H9 (cell line): Measurements from ENCODE around the gene OSM. TPM values are rescaled to one million over a fixed set of nuclear protein-coding genes. Genes with fewer than 3 reads are reported as not detected.

Source experiments
- DNase-seq: peaks from one replicate; pipeline ENCODE4 v3.0.0-alpha.2; 2017
- H2AFZ ChIP-seq: one replicate; pipeline ENCODE4 v1.6.1; 2013; ENCODE audit warnings: mild to moderate bottlenecking, low read length, control low read depth, moderate library complexity
- H2AK5ac ChIP-seq: 2 replicates; pipeline ENCODE4 v1.6.1; 2013; ENCODE audit warnings: low read length, control low read depth, mixed read lengths; ENCODE audit not compliant: insufficient read length
- H2BK120ac ChIP-seq: one replicate; pipeline ENCODE4 v1.6.1; 2013; ENCODE audit warnings: low read depth, mild to moderate bottlenecking, low read length, control low read depth, inconsistent platforms; ENCODE audit not compliant: poor library complexity, severe bottlenecking
- H2BK12ac ChIP-seq: 2 replicates; pipeline ENCODE4 v1.6.1; 2013; ENCODE audit warnings: low read length, control low read depth, mixed read lengths, low read depth; ENCODE audit not compliant: insufficient read length
- H2BK15ac ChIP-seq: 2 replicates; pipeline ENCODE4 v1.6.1; 2013; ENCODE audit warnings: low read depth, low read length, control low read depth
- H2BK20ac ChIP-seq: one replicate; pipeline ENCODE4 v1.6.1; 2013; ENCODE audit warnings: low read depth, mild to moderate bottlenecking, low read length, control low read depth, inconsistent platforms; ENCODE audit not compliant: poor library complexity, severe bottlenecking
- H2BK5ac ChIP-seq: 2 replicates; pipeline ENCODE4 v1.6.1; 2013; ENCODE audit warnings: low read length, control low read depth, mixed read lengths; ENCODE audit not compliant: insufficient read length
- H3K14ac ChIP-seq: 2 replicates; pipeline ENCODE4 v1.6.1; 2013; ENCODE audit warnings: low read length, control low read depth; ENCODE audit not compliant: insufficient read depth
- H3K18ac ChIP-seq: 2 replicates; pipeline ENCODE4 v1.6.1; 2013; ENCODE audit warnings: low read depth, mild to moderate bottlenecking, mixed read lengths, low read length, control low read depth; ENCODE audit not compliant: insufficient read length
- H3K23ac ChIP-seq: 2 replicates; pipeline ENCODE4 v1.6.1; 2013; ENCODE audit warnings: low read length, control low read depth, mixed read lengths, low read depth; ENCODE audit not compliant: insufficient read length
- H3K23me2 ChIP-seq: 2 replicates; pipeline ENCODE4 v1.6.1; 2013; ENCODE audit warnings: low read depth, mild to moderate bottlenecking, mixed read lengths, low read length, control low read depth; ENCODE audit not compliant: insufficient read length, poor library complexity, severe bottlenecking
- H3K27ac ChIP-seq: 2 replicates; pipeline ENCODE4 v1.5.1; 2013; ENCODE audit warnings: low read length, control low read depth, mixed read lengths, low read depth; ENCODE audit not compliant: insufficient read length
- H3K27me3 ChIP-seq: 2 replicates; pipeline ENCODE4 v1.6.1; 2013; ENCODE audit warnings: low read length, control low read depth, inconsistent platforms; ENCODE audit not compliant: insufficient read depth
- H3K4ac ChIP-seq: 2 replicates; pipeline ENCODE4 v1.6.1; 2013; ENCODE audit warnings: low read depth, mild to moderate bottlenecking, control low read depth, inconsistent platforms, low read length, moderate library complexity
- H3K4me1 ChIP-seq: 2 replicates; pipeline ENCODE4 v1.6.1; 2013; ENCODE audit warnings: low read length, control low read depth, inconsistent platforms; ENCODE audit not compliant: insufficient read depth
- H3K4me2 ChIP-seq: 2 replicates; pipeline ENCODE4 v1.6.1; 2013; ENCODE audit warnings: low read length, control low read depth, mixed read lengths; ENCODE audit not compliant: insufficient read length, insufficient read depth
- H3K56ac ChIP-seq: 2 replicates; pipeline ENCODE4 v1.6.1; 2013; ENCODE audit warnings: low read depth, mild to moderate bottlenecking, mixed read lengths, low read length, control low read depth; ENCODE audit not compliant: insufficient read length
- H3K79me1 ChIP-seq: 2 replicates; pipeline ENCODE4 v1.6.1; 2013; ENCODE audit warnings: low read depth, mild to moderate bottlenecking, moderate library complexity, low read length, control low read depth, inconsistent platforms; ENCODE audit not compliant: insufficient read depth, poor library complexity, severe bottlenecking
- H3K79me2 ChIP-seq: 2 replicates; pipeline ENCODE4 v1.6.1; 2013; ENCODE audit warnings: low read length, control low read depth, inconsistent platforms; ENCODE audit not compliant: insufficient read depth
- H3K9ac ChIP-seq: 2 replicates; pipeline ENCODE4 v1.6.1; 2013; ENCODE audit warnings: low read length, control low read depth, mixed read lengths; ENCODE audit not compliant: insufficient read length; ENCODE audit errors: extremely low read depth
- H3K9me3 ChIP-seq: one replicate; pipeline ENCODE4 v1.6.1; 2013; ENCODE audit warnings: low read depth, low read length, inconsistent platforms; ENCODE audit not compliant: control insufficient read depth
- H3T11ph ChIP-seq: one replicate; pipeline ENCODE4 v1.6.1; 2013; ENCODE audit warnings: mild to moderate bottlenecking, low read length, control low read depth, inconsistent platforms
- H4K20me1 ChIP-seq: one replicate; pipeline ENCODE4 v1.6.1; 2013; ENCODE audit not compliant: control insufficient read depth, insufficient read length, insufficient read depth
- H4K5ac ChIP-seq: 2 replicates; pipeline ENCODE4 v1.6.1; 2013; ENCODE audit warnings: low read depth, mild to moderate bottlenecking, mixed read lengths, low read length, control low read depth; ENCODE audit not compliant: insufficient read length
- H4K8ac ChIP-seq: replicated peaks from 2 replicates; pipeline ENCODE4 v1.6.1; 2013; ENCODE audit warnings: low read length, control low read depth, mixed read lengths, low read depth; ENCODE audit not compliant: insufficient read length
- H4K91ac ChIP-seq: 2 replicates; pipeline ENCODE4 v1.6.1; 2013; ENCODE audit warnings: low read depth, mild to moderate bottlenecking, moderate library complexity, mixed read lengths, low read length, control low read depth; ENCODE audit not compliant: insufficient read length
- H3K27ac Mint-ChIP-seq, 3 experiments: 2 replicates in 2 of 3; 3 replicates in 1 of 3; pipeline ENCODE4 v1.8.0; 2020 to 2021; ENCODE audit warnings: mixed read lengths in 3 of 3, mild to moderate bottlenecking in 1 of 3, moderate library complexity in 1 of 3
- H3K27me3 Mint-ChIP-seq: 2 replicates; pipeline ENCODE4 v1.8.0; 2021; ENCODE audit warnings: low read depth, mild to moderate bottlenecking, moderate library complexity, mixed read lengths
- H3K36me3 Mint-ChIP-seq, 3 experiments: 2 replicates in 2 of 3; 3 replicates in 1 of 3; pipeline ENCODE4 v1.8.0; 2020 to 2021; ENCODE audit warnings: low read depth in 3 of 3, mixed read lengths in 3 of 3; ENCODE audit not compliant: insufficient read depth in 1 of 3
- H3K4me1 Mint-ChIP-seq, 2 experiments: 2 replicates each; pipeline ENCODE4 v1.8.0; 2020; ENCODE audit warnings: mixed read lengths in 2 of 2
- H3K4me3 Mint-ChIP-seq, 2 experiments: 2 replicates in 1 of 2; 3 replicates in 1 of 2; pipeline ENCODE4 v1.8.0; 2020 to 2021; ENCODE audit warnings: mild to moderate bottlenecking in 2 of 2, mixed read lengths in 2 of 2, moderate library complexity in 1 of 2
- H3K9me3 Mint-ChIP-seq, 2 experiments: 2 replicates in 1 of 2; 3 replicates in 1 of 2; pipeline ENCODE4 v1.8.0; 2020; ENCODE audit warnings: mild to moderate bottlenecking in 2 of 2, mixed read lengths in 2 of 2, moderate library complexity in 1 of 2
- CTCF ChIP-seq: fragments of 200-600 bp; sonication (generic); conservative IDR thresholded peaks from 3 replicates; pipeline ENCODE4 v1.8.0; 2021; ENCODE audit warnings: antibody characterized with exemption, mild to moderate bottlenecking
- WGBS: extraction: QIAGEN DNeasy Blood & Tissue Kit; methylation state at CpG from one replicate; pipeline ENCODE4 v1.1.7; 2013; ENCODE audit warnings: missing lambda C conversion rate, low lambda C conversion rate, mixed read lengths; ENCODE audit not compliant: insufficient read length; ENCODE audit errors: extremely low coverage; 5-methylcytosine and 5-hydroxymethylcytosine counted together
- total RNA-seq: library from RNA; stranded (reverse); gene quantifications from 2 replicates; pipeline ENCODE4 v1.2.1, GENCODE V29; 2021

Gene OSM
- total RNA-seq, 1 experiment from 2014 or later, result not detected

- H2BK20ac ChIP-seq, result no peak overlapping the region
- no peaks in the 10 kb centered on the region for H3K27me3 ChIP-seq
- no peak overlapping the region for H3K14ac ChIP-seq
- no peaks in the 10 kb centered on the region for H3K79me2 ChIP-seq
- H3K23ac ChIP-seq, result no peak overlapping the region
- H3K27ac ChIP-seq, result no peak overlapping the region
- no peak overlapping the region for H3K4ac ChIP-seq
- H3K18ac ChIP-seq, result no peak overlapping the region
- Mint-ChIP-seq H3K36me3 (peaks cover 0 to 20% (median 7%) of the 10 kb centered on the region in 3 experiments; a peak in 4 of 7 replicates), H3K9me3 (no peaks in the 10 kb centered on the region), H3K27ac (peak overlapping the region in 1 of 3 experiments; percentile 80; a peak in 1 of 7 replicates), H3K27me3 (peaks cover 9% of the 10 kb centered on the region), H3K4me1 (peaks cover 32 to 36% of the 10 kb centered on the region in 2 experiments), H3K4me3 (no peak overlapping the region)
- no peak overlapping the region for H2AFZ ChIP-seq
- no peak overlapping the region for H2BK5ac ChIP-seq
- no peak overlapping the region for H2BK120ac ChIP-seq
- H3K9me3 ChIP-seq, result no peaks in the 10 kb centered on the region
- no peak for TF ChIP-seq CTCF
- no peak overlapping the region for H3K9ac ChIP-seq
- no peak overlapping the region for H3T11ph ChIP-seq
- no peak overlapping the region for H2AK5ac ChIP-seq
- peaks cover 9% of the 10 kb centered on the region for H3K23me2 ChIP-seq
- peaks cover 3% of the 10 kb centered on the region for H4K20me1 ChIP-seq
- H4K91ac ChIP-seq, result no peak overlapping the region
- H2BK15ac ChIP-seq, result no peak overlapping the region
- no peaks in the 10 kb centered on the region for H3K4me1 ChIP-seq
- no peak overlapping the region for H4K5ac ChIP-seq
- H4K8ac ChIP-seq, result no peak overlapping the region
- DNase-seq, result no peak
- H3K79me1 ChIP-seq, result no peaks in the 10 kb centered on the region
- no peak overlapping the region for H2BK12ac ChIP-seq
- H3K56ac ChIP-seq, result no peak overlapping the region
- no CpG with 5 or more reads among the region's 22 CpGs for WGBS
- no peak overlapping the region for H3K4me2 ChIP-seq
Measured at GRCh38 chr22:30243661-30244060, 23.0 kb downstream of the OSM start.
